Mesendoderm (in vitro differentiated cells): ENCODE measurements around the gene SPIC. TPM values are rescaled to one million over a fixed set of nuclear protein-coding genes. Genes with fewer than 3 reads are reported as not detected.

Source experiments
- small RNA-seq: library from polyadenylated mRNA; stranded (forward); fragments of <200 nt; extraction: miRNeasy Mini kit (QIAGEN cat#:217004); gene quantifications from one replicate; pipeline ENCODE3, GENCODE V24; 2013; ENCODE audit not compliant: insufficient read depth

Gene SPIC

Small RNA genes within 50 kb of the gene (small RNA-seq; reads per million reads assigned to genes)
- gene RF00019 (not detected), gene RNA5SP367 (not detected), gene RNU5E-5P (not detected)
